ENCODE data around the gene DOCK1.

Gene DOCK1

GRCh38 chr10:126964190-126964589 lies 59.0 kb downstream of the DOCK1 start:
- DNase-seq (ENCODE audit: low spot score), result no peak
- H3K9me3 ChIP-seq (replicated peaks in 1 of 2; ENCODE audit: control insufficient read depth in 2 of 2, insufficient read depth in 1 of 2, low read depth in 1 of 2, low read length in 2 of 2), result peaks cover 0 to 6% of the 10 kb centered on the region in 2 donors
- H3K23ac ChIP-seq (ENCODE audit: low read depth, low read length, poor library complexity), result no peak overlapping the region
- H2AK5ac ChIP-seq (ENCODE audit: low read depth, low read length), result no peak overlapping the region
- no peak overlapping the region for H3K18ac ChIP-seq (ENCODE audit: low read length)
- H3K4ac ChIP-seq (ENCODE audit: low read length), result no peak overlapping the region
- no peak overlapping the region for H3K27ac ChIP-seq (replicated peaks; ENCODE audit: low read length)
- peaks cover 0 to 1% (median 0%) of the 10 kb centered on the region in 3 experiments for H3K27me3 ChIP-seq (ENCODE audit: control insufficient read depth in 3 of 3, insufficient read depth in 3 of 3, low read depth in 1 of 3, low read length in 3 of 3)
- no CpG with 5 or more reads among the region's 7 CpGs for WGBS, 2 donors (ENCODE audit: extremely low coverage in 2 of 2, insufficient read length in 2 of 2, insufficient replicate concordance in 1 of 2)
- no peak overlapping the region for H2BK12ac ChIP-seq (ENCODE audit: low read length)
- no peak overlapping the region for H2BK120ac ChIP-seq (ENCODE audit: low read depth, low read length)
- H2AFZ ChIP-seq (ENCODE audit: low read length), result no peak overlapping the region
- no peak overlapping the region for H4K91ac ChIP-seq (ENCODE audit: low read depth, low read length, poor library complexity)
- H3K36me3 ChIP-seq (replicated peaks in 1 of 2; ENCODE audit: control insufficient read depth in 2 of 2, insufficient read depth in 2 of 2, low read length in 2 of 2), result no peaks in the 10 kb centered on the region
- no peak overlapping the region for H3K4me2 ChIP-seq (ENCODE audit: insufficient read depth, low read length, poor library complexity, severe bottlenecking)
- H2BK15ac ChIP-seq (ENCODE audit: low read length), result no peak overlapping the region
- no peak overlapping the region for H3K14ac ChIP-seq (ENCODE audit: low read length)
- peaks cover 3% of the 10 kb centered on the region for H3K79me1 ChIP-seq (ENCODE audit: low read depth, low read length)
- H3K9ac ChIP-seq (ENCODE audit: low read depth, low read length, poor library complexity), result no peak overlapping the region
- peak overlapping the region in 1 of 2 donors; percentile 38 for H3K4me3 ChIP-seq (ENCODE audit: low read length in 2 of 2)
- peaks cover 0 to 5% of the 10 kb centered on the region in 2 donors for H3K4me1 ChIP-seq (ENCODE audit: control insufficient read depth in 2 of 2, insufficient read depth in 1 of 2, low read depth in 1 of 2, low read length in 2 of 2)
- H2BK5ac ChIP-seq (ENCODE audit: low read length), result no peak overlapping the region
- H4K8ac ChIP-seq (ENCODE audit: low read depth, low read length), result no peak overlapping the region

GRCh38 chr10:126966938-126967337 lies 61.7 kb downstream of the DOCK1 start:
- H3K79me1 ChIP-seq (ENCODE audit: low read depth, low read length), result no peaks in the 10 kb centered on the region
- H2AK5ac ChIP-seq (ENCODE audit: low read depth, low read length), result no peak overlapping the region
- no peak overlapping the region for H3K4me2 ChIP-seq (ENCODE audit: insufficient read depth, low read length, poor library complexity, severe bottlenecking)
- no peak overlapping the region for H2AFZ ChIP-seq (ENCODE audit: low read length)
- no peak overlapping the region for H2BK12ac ChIP-seq (ENCODE audit: low read length)
- H3K14ac ChIP-seq (ENCODE audit: low read length), result no peak overlapping the region
- no peak overlapping the region for H2BK5ac ChIP-seq (ENCODE audit: low read length)
- no peak overlapping the region for H2BK15ac ChIP-seq (ENCODE audit: low read length)
- H4K8ac ChIP-seq (ENCODE audit: low read depth, low read length), result no peak overlapping the region
- H3K27me3 ChIP-seq (ENCODE audit: control insufficient read depth in 3 of 3, insufficient read depth in 3 of 3, low read depth in 1 of 3, low read length in 3 of 3), result no peaks in the 10 kb centered on the region
- peaks cover 0 to 2% of the 10 kb centered on the region in 2 donors for H3K4me1 ChIP-seq (ENCODE audit: control insufficient read depth in 2 of 2, insufficient read depth in 1 of 2, low read depth in 1 of 2, low read length in 2 of 2)
- H3K27ac ChIP-seq (replicated peaks; ENCODE audit: low read length), result no peak overlapping the region
- no peak overlapping the region for H3K23ac ChIP-seq (ENCODE audit: low read depth, low read length, poor library complexity)
- H3K9ac ChIP-seq (ENCODE audit: low read depth, low read length, poor library complexity), result no peak overlapping the region
- DNase-seq (ENCODE audit: low spot score), result no peak
- H3K4ac ChIP-seq (ENCODE audit: low read length), result no peak overlapping the region
- no CpG with 5 or more reads among the region's 5 CpGs for WGBS, 2 donors (ENCODE audit: extremely low coverage in 2 of 2, insufficient read length in 2 of 2, insufficient replicate concordance in 1 of 2)
- no peak overlapping the region for H3K4me3 ChIP-seq (ENCODE audit: low read length in 2 of 2)
- peaks cover 0 to 6% of the 10 kb centered on the region in 2 donors for H3K9me3 ChIP-seq (replicated peaks in 1 of 2; ENCODE audit: control insufficient read depth in 2 of 2, insufficient read depth in 1 of 2, low read depth in 1 of 2, low read length in 2 of 2)
- peaks cover 1 to 13% of the 10 kb centered on the region in 2 donors for H3K36me3 ChIP-seq (replicated peaks in 1 of 2; ENCODE audit: control insufficient read depth in 2 of 2, insufficient read depth in 2 of 2, low read length in 2 of 2)
- no peak overlapping the region for H2BK120ac ChIP-seq (ENCODE audit: low read depth, low read length)
- H3K18ac ChIP-seq (ENCODE audit: low read length), result no peak overlapping the region
- no peak overlapping the region for H4K91ac ChIP-seq (ENCODE audit: low read depth, low read length, poor library complexity)

GRCh38 chr10:126969310-126969709 lies 64.1 kb downstream of the DOCK1 start:
- H3K36me3 ChIP-seq (replicated peaks in 1 of 2; ENCODE audit: control insufficient read depth in 2 of 2, insufficient read depth in 2 of 2, low read length in 2 of 2), result peaks cover 1 to 20% of the 10 kb centered on the region in 2 donors
- H4K91ac ChIP-seq (ENCODE audit: low read depth, low read length, poor library complexity), result no peak overlapping the region
- peaks cover 2 to 14% of the 10 kb centered on the region in 2 donors for H3K4me1 ChIP-seq (ENCODE audit: control insufficient read depth in 2 of 2, insufficient read depth in 1 of 2, low read depth in 1 of 2, low read length in 2 of 2)
- no peak overlapping the region for H4K8ac ChIP-seq (ENCODE audit: low read depth, low read length)
- no peak overlapping the region for H3K27ac ChIP-seq (replicated peaks; ENCODE audit: low read length)
- no peak overlapping the region for H3K23ac ChIP-seq (ENCODE audit: low read depth, low read length, poor library complexity)
- no peak overlapping the region for H2AK5ac ChIP-seq (ENCODE audit: low read depth, low read length)
- H3K9me3 ChIP-seq (replicated peaks in 1 of 2; ENCODE audit: control insufficient read depth in 2 of 2, insufficient read depth in 1 of 2, low read depth in 1 of 2, low read length in 2 of 2), result peaks cover 0 to 6% of the 10 kb centered on the region in 2 donors
- no peak overlapping the region for H3K4me3 ChIP-seq (ENCODE audit: low read length in 2 of 2)
- no peak overlapping the region for H3K18ac ChIP-seq (ENCODE audit: low read length)
- H3K14ac ChIP-seq (ENCODE audit: low read length), result no peak overlapping the region
- no peak overlapping the region for H3K4me2 ChIP-seq (ENCODE audit: insufficient read depth, low read length, poor library complexity, severe bottlenecking)
- no peak overlapping the region for H2BK15ac ChIP-seq (ENCODE audit: low read length)
- H2AFZ ChIP-seq (ENCODE audit: low read length), result no peak overlapping the region
- no peak for DNase-seq (ENCODE audit: low spot score)
- H3K4ac ChIP-seq (ENCODE audit: low read length), result no peak overlapping the region
- no peaks in the 10 kb centered on the region for H3K79me1 ChIP-seq (ENCODE audit: low read depth, low read length)
- WGBS, 2 donors (ENCODE audit: extremely low coverage in 2 of 2, insufficient read length in 2 of 2, insufficient replicate concordance in 1 of 2), result no CpG with 5 or more reads among the region's 8 CpGs
- no peak overlapping the region for H2BK120ac ChIP-seq (ENCODE audit: low read depth, low read length)
- no peak overlapping the region for H2BK5ac ChIP-seq (ENCODE audit: low read length)
- no peak overlapping the region for H3K9ac ChIP-seq (ENCODE audit: low read depth, low read length, poor library complexity)
- H3K27me3 ChIP-seq (ENCODE audit: control insufficient read depth in 3 of 3, insufficient read depth in 3 of 3, low read depth in 1 of 3, low read length in 3 of 3), result no peaks in the 10 kb centered on the region
- no peak overlapping the region for H2BK12ac ChIP-seq (ENCODE audit: low read length)

- H2BK12ac ChIP-seq (ENCODE audit: low read length), result no peak overlapping the region
- H4K8ac ChIP-seq (ENCODE audit: low read depth, low read length), result no peak overlapping the region
- H3K27me3 ChIP-seq (ENCODE audit: control insufficient read depth in 3 of 3, insufficient read depth in 3 of 3, low read depth in 1 of 3, low read length in 3 of 3), result no peaks in the 10 kb centered on the region
- no peak for DNase-seq (ENCODE audit: low spot score)
- H2BK5ac ChIP-seq (ENCODE audit: low read length), result no peak overlapping the region
- no CpG with 5 or more reads among the region's 11 CpGs for WGBS, 2 donors (ENCODE audit: extremely low coverage in 2 of 2, insufficient read length in 2 of 2, insufficient replicate concordance in 1 of 2)
- H3K9ac ChIP-seq (ENCODE audit: low read depth, low read length, poor library complexity), result no peak overlapping the region
- no peak overlapping the region for H3K4ac ChIP-seq (ENCODE audit: low read length)
- peaks cover 6 to 49% of the 10 kb centered on the region in 2 donors for H3K36me3 ChIP-seq (replicated peaks in 1 of 2; ENCODE audit: control insufficient read depth in 2 of 2, insufficient read depth in 2 of 2, low read length in 2 of 2)
- H3K18ac ChIP-seq (ENCODE audit: low read length), result no peak overlapping the region
- H3K4me3 ChIP-seq (ENCODE audit: low read length in 2 of 2), result peak overlapping the region in 1 of 2 donors; percentile 9
- H3K14ac ChIP-seq (ENCODE audit: low read length), result no peak overlapping the region
- H3K4me1 ChIP-seq (ENCODE audit: control insufficient read depth in 2 of 2, insufficient read depth in 1 of 2, low read depth in 1 of 2, low read length in 2 of 2), result peaks cover 1 to 14% of the 10 kb centered on the region in 2 donors
- no peak overlapping the region for H2BK15ac ChIP-seq (ENCODE audit: low read length)
- H3K23ac ChIP-seq (ENCODE audit: low read depth, low read length, poor library complexity), result no peak overlapping the region
- peak overlapping the region; percentile 68 for H2AFZ ChIP-seq (ENCODE audit: low read length)
- no peak overlapping the region for H3K27ac ChIP-seq (replicated peaks; ENCODE audit: low read length)
- H3K9me3 ChIP-seq (replicated peaks in 1 of 2; ENCODE audit: control insufficient read depth in 2 of 2, insufficient read depth in 1 of 2, low read depth in 1 of 2, low read length in 2 of 2), result peaks cover 0 to 6% of the 10 kb centered on the region in 2 donors
- no peak overlapping the region for H4K91ac ChIP-seq (ENCODE audit: low read depth, low read length, poor library complexity)
- H2AK5ac ChIP-seq (ENCODE audit: low read depth, low read length), result no peak overlapping the region
- H2BK120ac ChIP-seq (ENCODE audit: low read depth, low read length), result no peak overlapping the region
- H3K79me1 ChIP-seq (ENCODE audit: low read depth, low read length), result no peaks in the 10 kb centered on the region
- no peak overlapping the region for H3K4me2 ChIP-seq (ENCODE audit: insufficient read depth, low read length, poor library complexity, severe bottlenecking)
Observed at GRCh38 chr10:126972635-126973414, 67.6 kb downstream of the DOCK1 start.

Data from neuronal stem cell (in vitro differentiated cells).